ENCODE data around the gene CFAP206. TPM values are rescaled to one million over a fixed set of nuclear protein-coding genes. Genes with fewer than 3 reads are reported as not detected.

CFAP206 gene
- total and polyA plus RNA-seq, 10 of the 15 experiments (the other 5 are each of a cell fraction or from before 2014, with no cell fraction given) = 0.04 to 0.24 (median 0.09) TPM; not detected in 6

GRCh38 chr6:87465051-87465450, 57.3 kb downstream of the CFAP206 start:
- H4K20me1 ChIP-seq (ENCODE audit: control insufficient read depth, insufficient read depth) = no peaks in the 10 kb centered on the region
- H3K79me2 ChIP-seq (ENCODE audit: control insufficient read depth, insufficient read depth, low read length) = no peaks in the 10 kb centered on the region
- no peaks in the 10 kb centered on the region for H3K36me3 ChIP-seq (ENCODE audit: control insufficient read depth in 2 of 2, insufficient read depth in 2 of 2, low read length in 1 of 2)
- no peak for ATAC-seq
- in situ Hi-C loops (cut with MboI) = no loop called here
- no peaks in the 10 kb centered on the region for H3K4me1 ChIP-seq (ENCODE audit: control insufficient read depth, insufficient read depth, low read length)
- H3K27ac ChIP-seq (ENCODE audit: control insufficient read depth, insufficient read depth) = no peak overlapping the region
- CTCF ChIA-PET = interaction anchor here (1.0 kb wide), 1 partner anchor 143 kb away, joined by 3 read pairs; no protein-coding TSS in a partner anchor
- intact Hi-C loops (cut with micrococcal nuclease; ENCODE audit: unreplicated experiment) = no loop called here
- SMC1A ChIA-PET (ENCODE audit: uncharacterized antibody, unreplicated experiment) = no interaction called here
- 87% methylated on average over 2 of the region's 2 CpGs for WGBS (ENCODE audit: insufficient coverage, insufficient replicate concordance, low lambda C conversion rate, missing lambda C conversion rate)
- no peak overlapping the region for H3K9ac ChIP-seq (ENCODE audit: control insufficient read depth, insufficient read depth, low read length)
- no peaks in the 10 kb centered on the region for H3K9me3 ChIP-seq (replicated peaks; ENCODE audit: control insufficient read depth, insufficient read depth, low read length)
- no TSS peak for BruUV-seq (replicated peaks)
- no peaks in the 10 kb centered on the region; a peak in 2 of 4 replicates for H3K27me3 ChIP-seq (replicated peaks in 1 of 2; ENCODE audit: control insufficient read depth in 2 of 2, insufficient read depth in 2 of 2, low read length in 1 of 2)
- H2AFZ ChIP-seq (ENCODE audit: control insufficient read depth, low read depth, low read length) = no peak overlapping the region
- RAD21 ChIA-PET (ENCODE audit: unreplicated experiment) = no interaction called here
- H3K4me3 ChIP-seq = no peak overlapping the region
- POLR2A ChIA-PET = no interaction called here
- DNase-seq (ENCODE audit: low read depth, low spot score) = no peak
- no peak overlapping the region for H3K4me2 ChIP-seq (ENCODE audit: control insufficient read depth, insufficient read depth)
- TF ChIP-seq IRF4 (IDR thresholded peaks at IDR 0.05; ENCODE audit: low read depth, low read length) (no peak), POLR2A (IDR thresholded peaks at IDR 0.05; ENCODE audit: low read depth, low read length) (no peak), ZNF274 (IDR thresholded peaks at IDR 0.05; ENCODE audit: insufficient read depth, insufficient read length) (no peak), LARP7 (IDR thresholded peaks at IDR 0.05) (no peak), RCOR1 (conservative IDR thresholded peaks at IDR 0.05; ENCODE audit: low read depth, low read length) (no peak), RB1 (IDR thresholded peaks at IDR 0.05; ENCODE audit: borderline replicate concordance) (no peak), RBBP5 (conservative IDR thresholded peaks at IDR 0.05) (no peak), ZNF384 (IDR thresholded peaks at IDR 0.05; ENCODE audit: borderline replicate concordance, low read depth, low read length) (no peak), CBX3 (IDR thresholded peaks at IDR 0.05; ENCODE audit: borderline replicate concordance, low read depth) (no peak), FOS (IDR thresholded peaks at IDR 0.05; ENCODE audit: borderline replicate concordance, extremely low read depth, insufficient read length) (no peak), SUZ12 (IDR thresholded peaks at IDR 0.05; ENCODE audit: unreplicated experiment) (no peak)
- TF ChIP-seq, protein P1, sequence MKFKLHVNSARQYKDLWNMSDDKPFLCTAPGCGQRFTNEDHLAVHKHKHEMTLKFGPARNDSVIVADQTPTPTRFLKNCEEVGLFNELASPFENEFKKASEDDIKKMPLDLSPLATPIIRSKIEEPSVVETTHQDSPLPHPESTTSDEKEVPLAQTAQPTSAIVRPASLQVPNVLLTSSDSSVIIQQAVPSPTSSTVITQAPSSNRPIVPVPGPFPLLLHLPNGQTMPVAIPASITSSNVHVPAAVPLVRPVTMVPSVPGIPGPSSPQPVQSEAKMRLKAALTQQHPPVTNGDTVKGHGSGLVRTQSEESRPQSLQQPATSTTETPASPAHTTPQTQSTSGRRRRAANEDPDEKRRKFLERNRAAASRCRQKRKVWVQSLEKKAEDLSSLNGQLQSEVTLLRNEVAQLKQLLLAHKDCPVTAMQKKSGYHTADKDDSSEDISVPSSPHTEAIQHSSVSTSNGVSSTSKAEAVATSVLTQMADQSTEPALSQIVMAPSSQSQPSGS (IDR thresholded peaks at IDR 0.05; ENCODE audit: low read length) = no peak
- no peak for FAIRE-seq
